UCSD-AML1 (cell line): ENCODE measurements around the gene FKBP2.

Experiments
- DNase-seq: peaks from one replicate; lab custom pipeline; 2025; ENCODE audit not compliant: unreplicated experiment; lab: John Stamatoyannopoulos, UW

Gene FKBP2

DNA sequence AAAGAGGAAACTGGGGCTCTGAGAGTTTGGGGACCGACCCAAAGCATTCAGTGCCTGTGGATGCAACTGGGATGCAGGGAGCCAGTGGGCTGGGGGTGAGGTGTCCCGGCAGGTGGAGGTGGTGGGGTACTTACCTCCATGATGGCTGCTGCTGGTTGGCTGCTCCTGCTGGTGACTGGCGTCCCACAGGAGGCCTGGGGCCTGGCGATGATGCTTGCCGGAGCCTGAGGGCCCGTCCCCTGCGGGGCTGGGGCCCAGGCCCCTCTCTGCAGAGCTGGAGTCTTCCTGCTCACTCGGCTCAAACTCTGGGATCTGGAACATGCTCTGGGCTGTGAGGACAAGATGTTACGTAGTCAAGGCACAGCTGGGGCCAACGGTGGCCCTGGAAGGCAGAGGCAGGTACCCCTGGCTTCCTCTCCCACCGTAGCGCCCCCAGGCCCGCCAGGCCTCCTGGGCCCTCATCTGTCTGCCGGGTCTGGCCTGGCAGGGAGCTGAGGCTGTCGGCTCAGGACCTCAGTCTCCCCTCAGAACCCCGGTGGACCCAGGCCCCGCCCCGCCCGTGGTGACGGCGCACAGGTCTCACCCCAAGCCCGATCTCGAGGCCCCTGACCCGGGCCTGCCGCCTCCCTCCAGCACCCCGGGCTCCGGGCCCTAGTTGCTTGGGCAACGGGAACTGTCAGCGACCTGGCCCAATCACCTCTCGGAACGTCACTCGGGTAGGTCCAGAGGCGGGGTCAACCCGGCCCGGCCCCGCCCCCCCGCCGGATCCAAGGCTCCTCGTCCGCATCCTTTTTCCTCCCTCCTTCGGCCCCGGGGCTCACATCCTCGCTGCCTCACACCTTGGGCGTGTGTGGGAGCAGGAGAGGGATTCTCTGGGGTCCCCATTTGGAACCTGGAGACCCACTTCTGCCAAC lies 43.4 kb downstream of the FKBP2 start, which contains the start of gene BAD:
TSS of gene BAD (minus strand) at position 618 of the 914 bp plus-strand sequence. CDS start at position 321, 297 bp downstream.
- DNase-seq = peak; percentile 93

DNA sequence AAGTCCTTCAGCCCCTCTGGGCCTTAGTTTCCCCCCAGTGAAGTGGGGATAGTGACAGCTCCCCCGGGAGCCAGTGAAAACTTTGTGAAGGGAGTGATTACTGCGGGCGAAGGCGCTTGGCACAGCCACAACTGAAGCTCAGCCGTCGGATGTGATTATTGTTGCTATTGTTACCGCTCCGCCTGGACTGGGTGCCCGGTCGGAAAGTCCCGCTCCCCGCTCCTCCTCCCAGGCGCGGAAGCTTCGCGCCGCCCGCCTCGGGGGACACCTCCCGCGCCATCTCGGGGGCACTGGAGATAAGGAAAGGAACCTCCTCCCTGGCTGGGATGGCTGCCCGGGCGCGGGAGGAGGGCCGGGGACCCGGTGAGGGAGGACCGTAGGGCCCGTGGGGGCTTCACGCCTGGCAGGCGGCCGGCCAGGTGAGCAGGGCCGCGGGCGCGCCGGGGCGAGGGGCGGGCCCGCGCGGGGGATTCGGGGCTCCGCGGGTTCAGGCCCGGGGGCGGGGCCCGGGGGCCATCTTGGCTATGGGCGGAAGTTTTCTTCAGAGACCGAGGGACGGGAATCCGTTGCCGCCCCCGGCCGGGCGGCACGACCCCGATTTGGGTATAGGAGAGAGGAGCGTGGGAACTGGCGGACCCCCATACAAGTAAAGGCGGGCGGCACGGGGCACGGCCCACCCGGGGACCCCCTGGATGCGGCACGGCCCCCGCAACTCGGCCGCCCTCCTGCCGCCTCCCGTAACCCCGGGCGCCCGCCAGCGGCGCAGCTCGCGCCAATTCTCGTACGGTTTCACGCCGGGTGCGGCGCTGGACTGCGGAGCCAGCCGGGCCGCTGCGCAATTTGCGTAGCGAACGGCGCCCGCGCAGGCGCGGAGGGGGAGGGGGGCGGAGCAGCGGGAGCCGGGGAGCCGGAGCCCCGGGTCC lies 44.3 kb downstream of the FKBP2 start, which contains the start of gene GPR137:
TSS of gene GPR137 (plus strand) at position 887 of the 923 bp plus-strand sequence. CDS start 677 bp downstream, outside the sequence.
- DNase-seq = peak; percentile 90

DNA sequence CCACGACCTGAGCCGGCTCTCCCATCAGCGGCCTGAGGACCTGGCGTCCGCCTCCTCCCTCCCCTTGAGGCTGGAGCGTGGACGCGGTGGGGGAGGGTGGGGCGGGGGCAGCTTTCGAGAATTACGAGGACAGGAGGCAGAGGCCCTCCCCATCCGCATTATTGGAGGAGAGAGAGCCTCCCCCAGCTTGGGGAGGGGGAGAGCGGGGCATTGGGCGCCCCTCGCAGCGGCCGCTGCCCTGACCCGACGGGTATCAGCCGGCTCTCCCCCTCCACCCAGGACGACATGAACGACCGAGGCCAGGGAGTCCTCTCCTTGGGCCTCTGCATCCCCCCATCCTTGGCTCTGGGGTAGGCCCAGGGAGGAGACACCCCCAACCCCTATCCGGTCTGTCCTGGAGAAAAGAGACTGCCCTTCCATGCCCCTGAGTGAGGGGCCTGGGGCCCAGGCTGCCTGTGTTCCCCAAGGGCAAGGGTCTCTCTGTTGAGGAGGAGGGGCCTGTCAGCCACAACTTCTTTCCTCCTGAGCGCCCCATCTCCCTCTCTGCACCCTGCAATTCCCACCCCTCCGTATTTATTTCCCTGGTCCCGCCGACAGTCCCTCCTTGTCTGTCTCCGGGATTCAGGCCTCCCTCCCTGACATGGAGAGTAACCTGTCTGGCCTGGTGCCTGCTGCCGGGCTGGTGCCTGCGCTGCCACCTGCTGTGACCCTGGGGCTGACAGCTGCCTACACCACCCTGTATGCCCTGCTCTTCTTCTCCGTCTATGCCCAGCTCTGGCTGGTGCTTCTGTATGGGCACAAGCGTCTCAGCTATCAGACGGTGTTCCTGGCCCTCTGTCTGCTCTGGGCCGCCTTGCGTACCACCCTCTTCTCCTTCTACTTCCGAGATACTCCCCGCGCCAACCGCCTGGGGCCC lies 45.2 kb downstream of the FKBP2 start:
- DNase-seq = peak; percentile 41

DNA sequence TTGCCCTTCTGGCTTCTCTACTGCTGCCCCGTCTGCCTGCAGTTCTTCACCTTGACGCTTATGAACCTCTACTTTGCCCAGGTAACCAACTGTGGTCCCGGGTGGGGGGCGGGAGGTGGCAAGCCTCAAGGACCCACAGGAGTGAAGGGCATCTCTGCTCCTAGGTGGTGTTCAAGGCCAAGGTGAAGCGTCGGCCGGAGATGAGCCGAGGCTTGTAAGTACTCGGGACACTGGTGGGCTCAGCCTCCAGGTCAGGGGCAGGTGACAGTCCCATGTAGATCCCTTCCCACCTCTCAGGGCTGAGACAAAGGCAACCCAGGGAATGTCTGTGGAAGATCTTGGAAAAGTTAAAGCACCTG lies 45.9 kb downstream of the FKBP2 start:
- DNase-seq = no peak

DNA sequence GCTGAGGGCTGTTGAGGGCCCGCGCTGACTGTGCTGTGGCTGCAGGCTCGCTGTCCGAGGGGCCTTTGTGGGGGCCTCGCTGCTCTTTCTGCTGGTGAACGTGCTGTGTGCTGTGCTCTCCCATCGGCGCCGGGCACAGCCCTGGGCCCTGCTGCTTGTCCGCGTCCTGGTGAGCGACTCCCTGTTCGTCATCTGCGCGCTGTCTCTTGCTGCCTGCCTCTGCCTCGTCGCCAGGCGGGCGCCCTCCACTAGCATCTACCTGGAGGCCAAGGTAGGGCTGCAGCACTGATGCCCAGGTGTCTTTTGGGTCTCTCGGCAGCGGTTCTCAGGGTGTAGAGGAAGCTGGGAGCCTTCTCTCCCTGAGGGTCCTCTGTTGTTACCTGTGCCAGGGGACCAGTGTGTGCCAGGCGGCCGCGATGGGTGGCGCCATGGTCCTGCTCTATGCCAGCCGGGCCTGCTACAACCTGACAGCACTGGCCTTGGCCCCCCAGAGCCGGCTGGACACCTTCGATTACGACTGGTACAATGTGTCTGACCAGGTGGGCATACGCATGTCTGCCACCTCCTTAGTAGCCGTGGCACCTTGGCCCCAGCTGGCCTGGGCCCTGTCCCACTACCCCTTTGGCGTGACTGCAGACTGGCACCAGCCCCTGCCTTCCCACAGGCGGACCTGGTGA lies 46.9 kb downstream of the FKBP2 start:
- DNase-seq = no peak

DNA sequence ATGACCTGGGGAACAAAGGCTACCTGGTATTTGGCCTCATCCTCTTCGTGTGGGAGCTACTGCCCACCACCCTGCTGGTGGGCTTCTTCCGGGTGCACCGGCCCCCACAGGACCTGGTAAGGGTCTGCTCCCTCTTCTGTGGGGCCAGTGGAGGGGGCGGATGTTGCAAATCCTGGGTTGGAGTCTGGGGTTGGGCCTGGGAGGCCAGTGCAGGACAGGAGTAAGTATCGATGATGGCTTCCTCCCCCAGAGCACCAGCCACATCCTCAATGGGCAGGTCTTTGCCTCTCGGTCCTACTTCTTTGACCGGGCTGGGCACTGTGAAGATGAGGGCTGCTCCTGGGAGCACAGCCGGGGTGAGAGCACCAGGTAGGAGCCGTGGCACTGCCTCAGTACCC lies 47.5 kb downstream of the FKBP2 start:
- DNase-seq = no peak

DNA sequence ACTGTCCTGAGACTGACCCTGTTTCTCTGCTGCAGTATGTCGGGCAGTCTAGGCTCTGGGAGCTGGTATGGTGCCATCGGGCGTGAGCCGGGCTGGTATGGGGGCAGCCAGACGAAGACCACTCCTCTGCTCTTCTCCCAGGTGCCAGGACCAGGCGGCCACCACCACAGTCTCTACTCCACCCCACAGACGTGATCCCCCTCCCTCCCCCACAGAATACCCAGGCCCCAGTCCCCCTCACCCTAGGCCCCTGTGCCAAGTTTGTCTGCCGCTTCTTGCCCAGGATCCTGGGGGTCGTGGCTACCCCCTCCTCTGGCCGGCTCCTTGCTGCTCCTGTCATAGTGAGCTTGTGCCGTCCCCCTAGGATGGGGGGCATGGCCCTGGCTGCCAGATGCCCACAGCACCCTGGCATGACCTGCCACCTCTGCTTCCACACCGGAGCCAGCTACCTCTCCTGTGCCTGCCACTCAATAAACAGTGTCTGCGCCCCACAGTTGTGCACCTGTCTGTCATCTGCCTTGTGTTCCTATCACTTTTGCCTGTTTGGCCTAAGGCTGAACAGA lies 48.2 kb downstream of the FKBP2 start:
- no peak for DNase-seq

DNA sequence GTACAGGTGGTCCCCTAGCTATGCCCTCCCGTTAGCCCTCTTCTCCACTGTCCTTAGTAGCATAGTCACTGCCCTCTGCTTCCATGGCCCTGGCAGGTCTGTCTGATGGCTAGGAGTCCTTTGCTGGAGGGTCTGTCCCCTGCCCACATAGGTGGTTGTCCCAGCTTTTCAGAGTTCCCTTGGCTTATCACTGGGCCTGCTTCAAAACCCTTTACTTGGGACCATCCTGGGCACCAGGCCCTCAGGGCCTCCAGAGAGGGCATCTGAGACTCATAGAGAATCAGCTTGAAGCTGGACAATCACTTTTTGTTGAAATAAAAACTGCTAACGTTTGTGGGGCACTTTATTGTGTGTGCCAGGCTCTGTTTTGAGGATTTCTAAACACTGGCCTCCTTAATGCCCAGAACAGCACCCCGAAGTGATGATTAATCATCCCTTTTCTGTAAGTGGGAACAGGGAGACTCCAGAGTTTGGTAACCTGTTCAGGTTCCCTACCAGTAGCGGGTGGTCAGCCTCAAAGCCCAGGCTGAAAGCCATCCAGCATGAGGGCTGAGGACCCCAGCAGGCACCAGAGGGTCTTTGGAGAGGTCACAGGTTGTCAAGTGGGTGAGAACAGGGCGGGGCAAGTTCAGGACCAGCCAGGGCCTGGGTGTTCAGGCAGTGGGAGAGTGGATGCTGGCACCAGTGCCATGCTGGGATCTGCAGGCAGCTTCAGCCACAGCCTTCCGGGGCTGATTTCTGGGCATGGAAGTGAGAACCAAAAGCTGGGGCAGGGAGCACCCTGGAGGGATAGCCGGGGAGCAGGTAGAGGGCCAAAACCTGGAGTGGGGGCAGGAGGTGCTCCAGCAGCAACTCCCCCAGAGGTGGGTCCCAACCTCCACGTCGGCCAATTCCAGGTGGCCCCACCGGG lies 49.7 kb downstream of the FKBP2 start:
- DNase-seq = no peak

DNA sequence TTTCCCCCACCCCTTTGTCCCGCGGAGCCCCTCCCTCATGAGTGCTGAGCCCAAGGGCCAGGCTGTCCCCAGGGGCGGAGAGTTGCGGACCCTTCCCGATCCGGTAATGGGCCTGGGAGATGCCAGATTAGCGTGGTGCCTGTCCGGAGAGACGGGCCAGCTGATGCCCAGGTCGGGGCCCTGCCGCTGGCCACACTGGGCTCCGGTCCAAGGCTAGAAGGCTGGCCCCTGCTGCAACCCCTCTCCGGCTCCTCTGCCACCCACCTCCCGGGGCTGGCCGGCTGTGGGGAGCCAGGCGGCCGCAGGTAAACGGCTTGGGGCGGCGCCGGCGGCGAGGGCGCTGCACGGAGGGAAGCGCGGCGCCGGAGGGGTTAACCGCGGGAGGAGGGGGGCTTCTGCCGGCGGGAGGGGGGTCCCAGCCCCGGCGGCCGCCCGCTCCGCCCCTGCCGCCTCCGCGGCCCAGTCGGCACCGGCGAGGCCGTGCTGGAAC lies 50.4 kb downstream of the FKBP2 start, which contains the start of gene KCNK4:
TSS of gene KCNK4 (plus strand) at position 41 of the 490 bp plus-strand sequence. CDS start 1,717 bp downstream, outside the sequence.
- DNase-seq = no peak

DNA sequence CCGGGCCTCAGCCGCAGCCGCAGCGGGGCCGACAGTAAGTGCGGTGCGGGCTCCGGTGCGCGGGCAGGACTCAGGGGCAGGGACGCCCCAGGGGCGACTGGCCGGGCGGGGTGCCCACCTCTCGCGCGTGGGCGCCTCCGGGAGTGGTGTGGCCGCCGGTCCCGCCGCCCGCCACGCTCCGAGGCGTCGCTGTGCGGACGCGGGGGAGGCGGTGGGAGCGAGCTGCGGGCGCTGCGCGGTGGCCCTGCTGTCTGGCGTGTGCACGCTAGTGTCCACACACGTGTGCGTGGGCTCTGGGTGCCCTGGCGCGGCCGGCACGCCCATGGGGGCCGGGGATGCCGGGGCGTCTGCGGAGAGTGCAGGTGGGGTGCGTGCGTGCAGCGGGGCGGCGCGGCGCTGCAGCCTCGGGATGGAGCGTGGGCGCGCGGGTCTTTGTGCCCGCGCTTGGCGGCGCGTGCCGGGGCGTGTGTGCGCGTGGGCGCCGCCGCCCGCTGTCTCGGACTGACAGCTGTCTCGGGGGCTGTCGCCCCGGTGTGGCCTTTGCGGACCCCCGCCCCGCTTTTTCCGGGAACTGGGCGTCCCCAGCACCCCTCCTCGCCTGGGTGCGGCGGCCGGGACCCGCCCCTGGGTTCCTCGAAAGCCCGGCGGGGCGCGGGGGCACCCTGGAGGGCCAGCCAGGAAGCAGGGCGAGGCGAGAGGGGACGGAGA lies 51.0 kb downstream of the FKBP2 start:
- no peak for DNase-seq

DNA sequence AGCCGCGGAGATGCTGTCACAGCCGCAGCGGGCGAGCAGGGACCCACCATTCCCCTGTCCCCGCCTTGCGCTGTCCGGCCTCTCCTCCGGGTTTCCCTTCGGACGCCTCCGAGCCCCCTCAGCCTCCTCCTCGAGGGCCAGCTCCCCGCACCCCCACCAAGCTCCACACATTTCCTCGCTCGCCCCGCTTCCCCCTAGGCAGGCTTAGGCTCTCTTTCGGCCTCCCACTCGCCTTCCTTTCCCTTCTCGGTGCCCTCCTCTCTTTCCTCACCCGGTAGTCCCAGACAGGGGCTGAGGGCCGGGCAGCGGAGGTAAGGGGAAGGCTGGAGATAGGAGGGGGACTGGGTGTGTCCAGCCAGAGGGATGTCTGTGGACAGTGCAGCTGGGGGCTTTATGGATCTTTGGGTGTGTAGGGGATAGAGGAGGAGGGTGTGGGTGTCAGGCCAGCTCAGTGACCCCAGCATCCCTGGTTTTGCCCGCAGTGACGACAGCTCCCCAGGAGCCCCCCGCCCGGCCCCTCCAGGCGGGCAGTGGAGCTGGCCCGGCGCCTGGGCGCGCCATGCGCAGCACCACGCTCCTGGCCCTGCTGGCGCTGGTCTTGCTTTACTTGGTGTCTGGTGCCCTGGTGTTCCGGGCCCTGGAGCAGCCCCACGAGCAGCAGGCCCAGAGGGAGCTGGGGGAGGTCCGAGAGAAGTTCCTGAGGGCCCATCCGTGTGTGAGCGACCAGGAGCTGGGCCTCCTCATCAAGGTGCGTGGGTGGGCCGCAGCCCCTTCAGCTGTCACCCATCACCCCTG lies 51.8 kb downstream of the FKBP2 start:
- DNase-seq = no peak
